Activated CD4-positive, alpha-beta memory T cell treated with anti-CD3 and anti-CD28 coated beads, Interleukin-2, amount 10 ng/mL, durations not matched to agents 7 days and 5 days (primary cell): ENCODE results near the gene ZNF22. TPM values are rescaled to one million over a fixed set of nuclear protein-coding genes. Genes with fewer than 3 reads are reported as not detected.

ENCODE experiments used
- CTCF ChIA-PET: fragments of 350-600 bp; sonication (Branson Sonifier 250); formaldehyde crosslinking; loops from one replicate; lab custom pipeline; 2021; ENCODE audit warnings: antibody characterized with exemption, inconsistent platforms; lab: Charles Lee
- POLR2A ChIA-PET: fragments of 350-600 bp; sonication (Branson Sonifier 250); formaldehyde crosslinking; loops from one replicate; lab custom pipeline; 2021; ENCODE audit warnings: antibody characterized with exemption; lab: Charles Lee
- DNase-seq: peaks from one replicate; pipeline ENCODE4 v3.0.0-alpha.2; 2020
- H3K27ac Mint-ChIP-seq: one replicate; pipeline ENCODE4 v1.8.0; 2021; ENCODE audit warnings: mild to moderate bottlenecking, mixed read lengths
- H3K27me3 Mint-ChIP-seq: one replicate; pipeline ENCODE4 v1.8.0; 2021; ENCODE audit warnings: mixed read lengths
- H3K36me3 Mint-ChIP-seq: one replicate; pipeline ENCODE4 v1.8.0; 2021; ENCODE audit warnings: low read depth, mixed read lengths
- H3K4me1 Mint-ChIP-seq: one replicate; pipeline ENCODE4 v1.8.0; 2021; ENCODE audit warnings: mixed read lengths
- H3K4me3 Mint-ChIP-seq: one replicate; pipeline ENCODE4 v1.8.0; 2021; ENCODE audit warnings: mild to moderate bottlenecking, mixed read lengths
- H3K9me3 Mint-ChIP-seq: one replicate; pipeline ENCODE4 v1.8.0; 2021; ENCODE audit warnings: mixed read lengths
- total RNA-seq, 2 experiments: library from RNA; stranded (reverse); gene quantifications; one replicate each; pipeline ENCODE4 v1.2.3, GENCODE V29; 2021

Gene ZNF22
- total RNA-seq, 2 experiments from 2014 or later: 22.9 to 24.7 TPM

DNA sequence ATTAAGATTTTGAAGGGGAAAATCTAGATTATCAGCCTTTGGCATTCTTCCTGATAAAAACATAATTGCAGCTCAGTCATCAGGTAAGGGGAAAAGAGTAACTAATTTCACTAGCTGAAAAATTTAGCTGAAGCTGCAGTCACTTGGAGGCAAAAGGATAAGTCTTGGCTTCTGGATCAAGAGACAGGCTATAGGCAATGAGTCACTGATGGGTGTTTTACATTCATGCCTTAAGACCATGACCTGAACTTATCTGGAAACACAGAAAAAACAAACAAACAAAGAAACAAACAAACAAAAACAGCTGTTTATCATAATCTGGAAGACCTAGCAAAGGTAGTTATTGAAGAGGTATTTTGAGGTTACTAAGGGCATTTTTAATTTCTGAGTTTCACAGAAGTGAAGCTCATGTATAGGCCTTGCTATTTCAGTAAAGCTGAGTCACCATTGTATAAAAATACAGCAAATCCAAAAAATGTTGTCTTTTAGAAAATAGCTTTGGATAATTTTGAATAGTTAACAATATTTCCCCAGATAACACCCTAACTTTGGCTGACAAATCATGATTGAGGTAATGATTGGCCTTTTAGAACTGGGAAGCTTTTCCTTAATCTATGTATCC lies 40.3 kb downstream of the ZNF22 start:
- Mint-ChIP-seq H3K4me1 (no peaks in the 10 kb centered on the region), H3K4me3 (no peak overlapping the region), H3K9me3 (no peaks in the 10 kb centered on the region), H3K27me3 (peaks cover 10% of the 10 kb centered on the region), H3K36me3 (no peaks in the 10 kb centered on the region), H3K27ac (no peak overlapping the region)
- no peak for DNase-seq
- POLR2A ChIA-PET: no interaction called here
- CTCF ChIA-PET: no interaction called here

DNA sequence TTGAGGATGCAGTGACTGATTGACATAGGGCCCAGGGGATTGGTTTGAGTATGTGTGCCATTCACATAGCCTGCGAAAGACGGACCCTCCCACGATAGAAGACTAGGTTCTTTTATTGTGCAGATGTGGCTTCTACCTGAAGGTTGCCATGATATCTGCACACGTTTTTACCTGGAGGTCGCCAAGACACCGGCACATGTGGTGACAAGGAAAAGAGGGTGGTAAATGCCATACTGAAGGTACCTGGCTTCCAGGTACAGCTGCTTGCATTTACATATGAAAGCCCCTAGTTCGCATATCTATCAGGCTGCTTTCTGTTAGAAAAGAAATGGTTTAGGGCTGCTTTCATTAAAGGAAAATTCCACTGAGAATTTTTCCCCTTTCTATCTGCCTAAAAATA lies 43.6 kb downstream of the ZNF22 start:
- Mint-ChIP-seq H3K4me1 (no peaks in the 10 kb centered on the region), H3K36me3 (no peaks in the 10 kb centered on the region), H3K4me3 (no peak overlapping the region), H3K27ac (no peak overlapping the region), H3K9me3 (no peaks in the 10 kb centered on the region), H3K27me3 (peaks cover 7% of the 10 kb centered on the region)
- CTCF ChIA-PET: no interaction called here
- POLR2A ChIA-PET: no interaction called here
- no peak for DNase-seq

DNA sequence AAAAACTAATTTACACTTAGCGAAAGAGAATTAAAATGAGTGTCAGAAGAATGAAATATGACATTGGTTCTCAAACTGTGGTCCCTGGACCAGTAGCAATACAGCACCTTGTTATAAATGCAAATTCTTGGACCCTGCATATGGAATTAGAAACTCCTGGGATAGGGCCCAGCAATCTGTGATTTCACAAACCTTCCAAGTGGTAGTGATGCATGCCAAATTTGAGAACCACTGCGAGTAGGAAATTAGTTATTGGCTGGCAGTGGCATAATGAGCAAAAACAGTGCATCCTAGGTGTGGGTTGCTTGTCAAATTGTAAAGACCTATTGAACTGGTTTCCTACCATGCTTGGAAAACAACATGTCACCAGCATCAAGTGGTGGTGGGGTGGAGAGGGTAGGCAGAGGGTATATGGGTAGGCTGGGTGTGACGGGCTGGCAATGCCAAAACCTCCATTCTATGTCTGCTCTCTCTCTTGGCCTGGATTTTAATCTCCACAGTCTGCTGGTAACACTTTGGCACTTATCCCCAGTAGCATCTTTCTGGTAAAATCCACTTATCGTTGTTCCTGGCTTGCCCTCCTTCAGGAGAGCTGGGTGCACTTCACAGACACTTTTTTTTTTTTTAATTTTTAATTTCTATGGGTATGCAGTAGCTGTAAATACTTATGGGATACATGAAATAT lies 50.0 kb downstream of the ZNF22 start:
- DNase-seq: no peak
- Mint-ChIP-seq H3K27me3 (peaks cover 20% of the 10 kb centered on the region), H3K4me1 (no peaks in the 10 kb centered on the region), H3K36me3 (no peaks in the 10 kb centered on the region), H3K9me3 (no peaks in the 10 kb centered on the region), H3K27ac (no peak overlapping the region), H3K4me3 (no peak overlapping the region)
- CTCF ChIA-PET: no interaction called here
- POLR2A ChIA-PET: no interaction called here

DNA sequence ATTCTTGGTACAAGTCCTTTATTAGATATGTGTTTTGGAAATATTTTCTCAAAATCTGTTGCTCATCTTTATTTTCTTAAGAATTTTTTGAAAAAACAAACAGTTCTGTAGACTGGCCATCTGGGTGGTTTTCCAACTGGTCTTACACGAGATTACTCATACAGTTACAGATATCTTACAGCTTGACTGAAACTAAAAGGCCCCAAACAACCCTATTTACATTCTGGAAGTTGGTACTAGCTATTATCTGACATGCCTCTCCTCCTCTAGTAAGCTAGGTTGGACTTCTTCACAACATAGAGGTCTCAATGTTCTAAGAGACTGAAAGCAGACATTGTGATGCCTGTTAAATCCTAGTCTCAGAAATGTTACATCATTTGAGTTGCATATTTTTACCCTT lies 52.0 kb downstream of the ZNF22 start:
- CTCF ChIA-PET: no interaction called here
- no peak overlapping the region for H3K4me3 Mint-ChIP-seq
- no peak for DNase-seq
- H3K36me3 Mint-ChIP-seq: no peaks in the 10 kb centered on the region
- peaks cover 20% of the 10 kb centered on the region for H3K27me3 Mint-ChIP-seq
- POLR2A ChIA-PET: no interaction called here
- H3K4me1 Mint-ChIP-seq: no peaks in the 10 kb centered on the region
- H3K9me3 Mint-ChIP-seq: no peaks in the 10 kb centered on the region
- no peak overlapping the region for H3K27ac Mint-ChIP-seq

DNA sequence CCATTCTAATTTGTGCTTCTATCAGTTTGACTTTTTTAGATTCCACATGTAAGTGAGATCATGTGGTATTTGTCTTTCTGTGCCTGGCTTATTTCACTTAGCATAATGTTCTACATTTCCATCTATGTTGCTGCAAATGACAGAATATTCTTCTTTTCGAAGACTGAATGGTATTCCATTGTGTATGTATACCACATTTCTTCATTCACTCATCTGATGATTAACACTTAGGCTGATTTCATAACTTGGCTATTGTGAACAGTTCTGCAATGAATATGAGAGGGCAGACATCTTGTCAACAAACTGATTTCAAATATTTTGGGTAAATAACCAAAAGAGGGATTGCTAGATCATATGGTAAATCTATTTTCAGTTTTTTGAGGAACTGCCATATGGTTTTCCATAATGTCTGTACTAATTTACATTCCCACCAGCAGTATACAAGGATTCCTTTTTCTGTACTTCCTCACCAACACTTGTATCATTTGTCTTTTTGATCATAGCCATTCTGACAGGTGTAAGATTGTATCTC lies 52.9 kb downstream of the ZNF22 start:
- peaks cover 22% of the 10 kb centered on the region for H3K27me3 Mint-ChIP-seq
- no peak overlapping the region for H3K27ac Mint-ChIP-seq
- ChIA-PET POLR2A (no interaction called here), CTCF (no interaction called here)
- H3K4me1 Mint-ChIP-seq: no peaks in the 10 kb centered on the region
- H3K9me3 Mint-ChIP-seq: no peaks in the 10 kb centered on the region
- no peak for DNase-seq
- no peaks in the 10 kb centered on the region for H3K36me3 Mint-ChIP-seq
- H3K4me3 Mint-ChIP-seq: no peak overlapping the region

Other genes starting within 250 kb of the ZNF22 start
- gene TMEM72, start 89.6 kb upstream of the ZNF22 start, total RNA-seq: not detected
- 1 to 10 TPM in 1 of 2 experiments, under 1 TPM in 1; 0.50 to 1.2 TPM for gene RASSF4, start 41.1 kb upstream of the ZNF22 start, total RNA-seq
- gene DEPP1, start 22.1 kb upstream of the ZNF22 start, total RNA-seq: 1 to 10 TPM; 1.2 to 1.9 TPM